ENCODE results near the gene CNTRL. TPM values are rescaled to one million over a fixed set of nuclear protein-coding genes. Genes with fewer than 3 reads are reported as not detected.

The CNTRL gene
- total RNA-seq, 1 experiment from 2014 or later: 11.6 TPM

- H2AFZ ChIP-seq (ENCODE audit: low read length): no peak overlapping the region
- H2BK15ac ChIP-seq (ENCODE audit: low read depth, low read length): no peak overlapping the region
- no CpG with 5 or more reads among the region's 2 CpGs for WGBS (ENCODE audit: extremely low coverage, insufficient read length, low lambda C conversion rate)
- H3K27me3 Mint-ChIP-seq (ENCODE audit: low read depth): peaks cover 25% of the 10 kb centered on the region
- no peak overlapping the region for H3K27ac ChIP-seq (ENCODE audit: insufficient read length, low read depth, low read length)
- H3K4me1 Mint-ChIP-seq: peaks cover 33 to 39% of the 10 kb centered on the region in 2 experiments
- H3K79me1 ChIP-seq (ENCODE audit: insufficient read depth, low read depth, low read length, poor library complexity, severe bottlenecking): no peaks in the 10 kb centered on the region
- no peak overlapping the region for H4K8ac ChIP-seq (replicated peaks; ENCODE audit: insufficient read length, low read depth, low read length)
- TF ChIP-seq CTCF (conservative IDR thresholded peaks at IDR 0.05): no peak
- H2BK12ac ChIP-seq (ENCODE audit: insufficient read length, low read depth, low read length): no peak overlapping the region
- no peak overlapping the region for H2AK5ac ChIP-seq (ENCODE audit: insufficient read length, low read length)
- H3K4me3 Mint-ChIP-seq: peak overlapping the region; percentile 91 to 94
- peaks cover 15% of the 10 kb centered on the region; the same call in 1 of the 2 replicates for H3K79me2 ChIP-seq (ENCODE audit: insufficient read depth, low read length)
- no peaks in the 10 kb centered on the region for H4K20me1 ChIP-seq (ENCODE audit: control insufficient read depth, insufficient read depth, insufficient read length)
- H3K9ac ChIP-seq (ENCODE audit: extremely low read depth, insufficient read length, low read length): no peak overlapping the region
- peak overlapping the region; percentile 98 for H3K4me2 ChIP-seq (ENCODE audit: insufficient read depth, insufficient read length, low read length)
- H4K91ac ChIP-seq (ENCODE audit: insufficient read length, low read depth, low read length): no peak overlapping the region
- H2BK20ac ChIP-seq (ENCODE audit: low read depth, low read length, poor library complexity, severe bottlenecking): no peak overlapping the region
- H3K36me3 Mint-ChIP-seq (ENCODE audit: insufficient read depth in 1 of 3, low read depth in 3 of 3): no peaks in the 10 kb centered on the region; a peak in 1 of 7 replicates
- H2BK120ac ChIP-seq (ENCODE audit: low read depth, low read length, poor library complexity, severe bottlenecking): no peak overlapping the region
- no peak for DNase-seq
- H3K27me3 ChIP-seq (ENCODE audit: insufficient read depth, low read length): no peaks in the 10 kb centered on the region
- no peaks in the 10 kb centered on the region for H3K4me1 ChIP-seq (ENCODE audit: insufficient read depth, low read length)
- no peak overlapping the region for H3K18ac ChIP-seq (ENCODE audit: insufficient read length, low read depth, low read length)
- H2BK5ac ChIP-seq (ENCODE audit: insufficient read length, low read length): no peak overlapping the region
- no peak overlapping the region for H3T11ph ChIP-seq (ENCODE audit: low read length)
- H4K5ac ChIP-seq (ENCODE audit: insufficient read length, low read depth, low read length): no peak overlapping the region
- H3K9me3 Mint-ChIP-seq: no peaks in the 10 kb centered on the region; a peak in 1 of 5 replicates
- no peak overlapping the region for H3K4ac ChIP-seq (ENCODE audit: low read depth, low read length)
- no peak overlapping the region for H3K14ac ChIP-seq (ENCODE audit: insufficient read depth, low read length)
- no peak overlapping the region for H3K23ac ChIP-seq (ENCODE audit: insufficient read length, low read depth, low read length)
- no peak overlapping the region for H3K27ac Mint-ChIP-seq
- H3K23me2 ChIP-seq (ENCODE audit: insufficient read length, low read depth, low read length, poor library complexity, severe bottlenecking): peaks cover 9% of the 10 kb centered on the region
- H3K9me3 ChIP-seq (ENCODE audit: control insufficient read depth, low read depth, low read length): no peaks in the 10 kb centered on the region
- H3K56ac ChIP-seq (ENCODE audit: insufficient read length, low read depth, low read length): no peak overlapping the region
These were observed 125.2 kb downstream of the CNTRL start for GRCh38 chr9:121199921-121200320.
